HAP-1 (cell line): ENCODE results near the gene ERO1A.

Experiments
- DNase-seq, 2 experiments: peaks; one replicate each; pipeline ENCODE4 v3.0.0-alpha.2; 2016 to 2020; ENCODE audit warnings: low spot score in 2 of 2
- H3K27me3 ChIP-seq: fragments of 250-450 bp; sonication (Bioruptor Pico); 2 replicates; pipeline ENCODE4 v1.5.1; 2020; ENCODE audit warnings: low read depth, mild to moderate bottlenecking, moderate library complexity
- H3K36me3 ChIP-seq: fragments of 250-450 bp; sonication (Bioruptor Pico); replicated peaks from 2 replicates; pipeline ENCODE4 v1.5.1; 2020; ENCODE audit warnings: mild to moderate bottlenecking
- H3K4me1 ChIP-seq: fragments of 250-450 bp; sonication (Bioruptor Pico); 2 replicates; pipeline ENCODE4 v1.5.1; 2020; ENCODE audit warnings: mild to moderate bottlenecking
- H3K4me3 ChIP-seq: fragments of 250-450 bp; sonication (Bioruptor Pico); 2 replicates; pipeline ENCODE4 v1.5.1; 2020; ENCODE audit warnings: mild to moderate bottlenecking, moderate library complexity
- H3K9me3 ChIP-seq: fragments of 250-450 bp; sonication (Bioruptor Pico); 2 replicates; pipeline ENCODE4 v1.5.1; 2020; ENCODE audit warnings: mild to moderate bottlenecking, moderate library complexity
- in situ Hi-C: fragments of 300-500 bp; cut with MboI; formaldehyde crosslinking; loops from 3 replicates; pipeline ENCODE4 v1.14.3; 2020; ENCODE audit warnings: low sequenced_read_pairs, inconsistent platforms, mixed read lengths

Gene ERO1A

GRCh38 chr14:52686176-52686575, 9.2 kb downstream of the ERO1A start:
- Histone ChIP-seq H3K4me3 (no peak overlapping the region), H3K9me3 (no peaks in the 10 kb centered on the region), H3K36me3 (0 out of 2 replicates have a peak, but pooled peaks cover 2% of the 10 kb centered on the region), H3K4me1 (peaks cover 23% of the 10 kb centered on the region), H3K27me3 (no peaks in the 10 kb centered on the region)
- no peak for DNase-seq
- in situ Hi-C loops, result no loop called here

DNA sequence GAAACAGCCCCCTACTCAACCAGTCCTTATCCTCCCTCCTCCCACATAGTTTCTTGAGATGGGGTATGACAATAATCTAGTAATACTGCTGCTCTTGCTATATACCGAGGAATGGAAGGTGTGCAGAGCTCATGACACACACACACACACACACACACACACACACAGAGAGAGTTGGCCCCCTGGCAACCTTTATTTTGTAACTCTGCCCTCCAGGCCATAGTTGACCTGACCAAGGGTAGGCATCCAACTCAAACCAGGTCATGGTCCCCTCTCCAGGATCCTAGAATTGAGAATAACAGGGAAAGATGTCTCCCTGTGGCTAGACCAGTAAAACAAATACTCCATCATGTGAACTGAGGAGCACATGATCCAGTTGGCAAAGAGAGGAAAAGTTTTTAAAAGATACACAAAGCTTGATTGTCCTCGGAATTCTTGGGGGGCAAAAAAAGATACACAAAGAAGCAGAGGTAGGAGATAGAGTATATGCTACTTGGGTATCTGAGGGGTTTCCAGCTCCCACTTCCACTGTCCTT, 11.3 kb downstream of the ERO1A start:
- no peaks in the 10 kb centered on the region for H3K9me3 ChIP-seq
- H3K36me3 ChIP-seq, result 0 out of 2 replicates have a peak, but pooled peaks cover 5% of the 10 kb centered on the region
- DNase-seq, result no peak
- H3K27me3 ChIP-seq, result no peaks in the 10 kb centered on the region
- H3K4me1 ChIP-seq, result peaks cover 18% of the 10 kb centered on the region
- in situ Hi-C loops, result no loop called here
- no peak overlapping the region for H3K4me3 ChIP-seq

GRCh38 chr14:52678591-52678990, 16.8 kb downstream of the ERO1A start:
- H3K4me3 ChIP-seq, result no peak overlapping the region
- in situ Hi-C loops, result no loop called here
- no peaks in the 10 kb centered on the region for H3K9me3 ChIP-seq
- no peak for DNase-seq
- H3K4me1 ChIP-seq, result no peaks in the 10 kb centered on the region
- H3K27me3 ChIP-seq, result no peaks in the 10 kb centered on the region
- peaks cover 10% of the 10 kb centered on the region; the same call in 1 of the 2 replicates for H3K36me3 ChIP-seq

GRCh38 chr14:52663850-52664249, 31.5 kb downstream of the ERO1A start:
- no peaks in the 10 kb centered on the region for H3K27me3 ChIP-seq
- in situ Hi-C loops, result no loop called here

DNA sequence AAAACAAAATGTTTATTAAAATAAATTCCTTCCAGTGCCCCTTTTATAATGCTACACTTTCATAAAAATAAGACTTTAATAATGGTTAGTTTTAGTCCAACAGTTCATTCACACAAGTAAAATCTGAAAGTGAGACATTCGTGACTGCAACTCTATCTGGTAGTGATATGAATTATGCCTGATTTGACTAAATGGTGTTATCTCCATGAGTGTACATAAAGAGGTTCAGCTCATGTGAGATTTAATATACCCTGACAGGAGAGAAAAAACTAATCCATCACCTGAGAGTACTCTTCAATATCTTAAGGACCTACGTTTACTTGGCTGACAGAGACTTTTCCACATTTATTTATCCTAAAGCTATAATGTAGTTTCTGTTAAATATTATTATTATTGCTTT, 34.0 kb downstream of the ERO1A start:
- Histone ChIP-seq H3K4me3 (no peak overlapping the region), H3K4me1 (no peaks in the 10 kb centered on the region), H3K36me3 (peaks cover 10% of the 10 kb centered on the region), H3K27me3 (no peaks in the 10 kb centered on the region), H3K9me3 (no peaks in the 10 kb centered on the region)
- in situ Hi-C loops, result no loop called here
- DNase-seq, result no peak

More at GRCh38 chr14:52663850-52664249, 31.5 kb downstream of the ERO1A start:
- Histone ChIP-seq H3K4me3 (no peak overlapping the region), H3K9me3 (no peaks in the 10 kb centered on the region), H3K4me1 (no peaks in the 10 kb centered on the region), H3K36me3 (peaks cover 15% of the 10 kb centered on the region)
- no peak for DNase-seq

DNA sequence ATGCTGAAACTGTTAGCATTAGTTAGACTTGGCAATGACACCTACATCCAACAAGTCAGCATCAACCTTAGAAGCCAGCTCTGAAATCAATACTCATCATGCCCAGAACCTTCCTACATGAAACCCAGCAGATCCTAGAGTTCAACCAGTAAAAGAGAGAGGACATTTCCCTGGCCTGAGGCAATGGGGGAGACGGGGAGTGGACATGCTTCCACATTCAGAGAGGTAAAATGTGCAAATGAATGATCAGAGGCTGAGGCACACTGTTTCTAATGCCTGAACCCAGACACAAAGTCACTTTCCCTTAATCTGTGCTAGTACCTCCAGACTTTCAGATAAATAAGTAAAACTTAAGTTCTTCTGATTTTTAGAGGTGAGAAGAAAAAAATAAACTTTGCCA, 34.5 kb downstream of the ERO1A start:
- in situ Hi-C loops, result no loop called here
- no peaks in the 10 kb centered on the region for H3K4me1 ChIP-seq
- H3K27me3 ChIP-seq, result no peaks in the 10 kb centered on the region
- H3K4me3 ChIP-seq, result no peak overlapping the region
- peaks cover 5% of the 10 kb centered on the region for H3K36me3 ChIP-seq
- H3K9me3 ChIP-seq, result no peaks in the 10 kb centered on the region
- DNase-seq, result no peak

DNA sequence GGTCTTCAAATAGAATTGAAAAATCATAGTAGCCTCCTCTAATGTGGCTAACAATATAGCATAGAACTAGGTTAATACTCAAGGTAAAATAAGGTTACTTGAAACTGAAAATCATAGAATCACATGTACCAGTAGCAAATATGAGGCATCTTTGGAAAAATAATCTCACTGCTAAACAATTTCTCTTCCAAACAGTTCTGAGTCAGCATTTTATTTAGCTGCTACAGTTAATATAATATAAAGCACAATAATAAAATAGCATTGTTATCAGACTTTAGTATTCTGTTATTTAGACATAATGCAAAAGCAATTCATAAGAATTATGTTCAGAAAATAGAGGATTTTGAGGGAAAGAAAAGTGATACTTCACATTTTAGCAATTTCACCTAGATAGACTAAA, 35.0 kb downstream of the ERO1A start:
- Histone ChIP-seq H3K36me3 (peaks cover 5% of the 10 kb centered on the region), H3K4me3 (no peak overlapping the region), H3K27me3 (no peaks in the 10 kb centered on the region), H3K4me1 (no peaks in the 10 kb centered on the region), H3K9me3 (no peaks in the 10 kb centered on the region)
- no peak for DNase-seq
- in situ Hi-C loops, result no loop called here

GRCh38 chr14:52656905-52657304, 38.5 kb downstream of the ERO1A start:
- Histone ChIP-seq H3K4me1 (no peaks in the 10 kb centered on the region), H3K9me3 (no peaks in the 10 kb centered on the region), H3K36me3 (peaks cover 7% of the 10 kb centered on the region), H3K27me3 (no peaks in the 10 kb centered on the region), H3K4me3 (no peak overlapping the region)
- DNase-seq, result no peak
- in situ Hi-C loops, result no loop called here

GRCh38 chr14:52650774-52651173, 44.6 kb downstream of the ERO1A start:
- in situ Hi-C loops, result no loop called here
- peak; percentile 21 to 56 for DNase-seq
- Histone ChIP-seq H3K27me3 (no peaks in the 10 kb centered on the region), H3K9me3 (no peaks in the 10 kb centered on the region), H3K4me1 (no peaks in the 10 kb centered on the region), H3K36me3 (peaks cover 29% of the 10 kb centered on the region), H3K4me3 (no peak overlapping the region)

DNA sequence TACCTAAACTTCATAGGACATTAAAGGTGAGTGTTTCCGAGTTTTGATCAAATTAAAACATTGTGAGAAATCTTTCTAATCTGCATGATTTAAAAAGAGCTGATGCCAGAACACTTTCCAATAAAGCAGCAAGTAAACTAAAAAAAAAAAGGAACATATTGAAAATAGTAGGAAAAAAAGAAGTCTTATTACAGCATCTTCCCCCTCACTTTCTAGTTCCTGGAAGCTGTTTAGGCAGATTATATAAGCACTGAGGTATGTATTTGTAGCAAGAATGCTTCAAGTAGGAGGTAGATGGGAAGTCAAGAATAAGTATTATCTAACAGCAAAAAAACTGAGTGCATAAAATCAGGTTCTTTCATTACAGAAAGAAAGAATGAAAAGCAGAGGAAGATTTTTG, 45.8 kb downstream of the ERO1A start:
- peaks cover 32% of the 10 kb centered on the region for H3K36me3 ChIP-seq
- H3K27me3 ChIP-seq, result no peaks in the 10 kb centered on the region
- in situ Hi-C loops, result no loop called here
- DNase-seq, result no peak
- H3K9me3 ChIP-seq, result no peaks in the 10 kb centered on the region
- H3K4me3 ChIP-seq, result no peak overlapping the region
- no peaks in the 10 kb centered on the region for H3K4me1 ChIP-seq

- Histone ChIP-seq H3K36me3 (peaks cover 12% of the 10 kb centered on the region), H3K4me3 (no peak overlapping the region), H3K9me3 (no peaks in the 10 kb centered on the region), H3K4me1 (no peaks in the 10 kb centered on the region), H3K27me3 (no peaks in the 10 kb centered on the region)
- no peak for DNase-seq
- in situ Hi-C loops, result no loop called here
Measured at GRCh38 chr14:52641745-52642144, 53.6 kb downstream of the ERO1A start.

GRCh38 chr14:52640137-52640536, 55.2 kb downstream of the ERO1A start:
- Histone ChIP-seq H3K4me3 (no peak overlapping the region), H3K36me3 (no peaks in the 10 kb centered on the region; the same call in 1 of the 2 replicates), H3K27me3 (no peaks in the 10 kb centered on the region), H3K4me1 (no peaks in the 10 kb centered on the region), H3K9me3 (no peaks in the 10 kb centered on the region)
- no peak for DNase-seq
- in situ Hi-C loops, result no loop called here

GRCh38 chr14:52619687-52620086, 75.7 kb downstream of the ERO1A start:
- Histone ChIP-seq H3K4me3 (no peak overlapping the region), H3K27me3 (no peaks in the 10 kb centered on the region), H3K9me3 (no peaks in the 10 kb centered on the region), H3K36me3 (no peaks in the 10 kb centered on the region), H3K4me1 (no peaks in the 10 kb centered on the region)
- no peak for DNase-seq
- in situ Hi-C loops, result no loop called here

- Histone ChIP-seq H3K4me1 (no peaks in the 10 kb centered on the region), H3K9me3 (no peaks in the 10 kb centered on the region), H3K4me3 (no peak overlapping the region), H3K27me3 (no peaks in the 10 kb centered on the region), H3K36me3 (no peaks in the 10 kb centered on the region)
- no peak for DNase-seq
- in situ Hi-C loops, result no loop called here
Measured at GRCh38 chr14:52618602-52619001, 76.8 kb downstream of the ERO1A start.

GRCh38 chr14:52610187-52610586, 85.2 kb downstream of the ERO1A start:
- Histone ChIP-seq H3K4me3 (no peak overlapping the region), H3K9me3 (no peaks in the 10 kb centered on the region), H3K4me1 (no peaks in the 10 kb centered on the region), H3K27me3 (0 out of 2 replicates have a peak, but pooled peaks cover 2% of the 10 kb centered on the region), H3K36me3 (no peaks in the 10 kb centered on the region)
- no peak for DNase-seq
- in situ Hi-C loops, result no loop called here
